Smooth muscle cell (in vitro differentiated cells): ENCODE results near the gene FGR. TPM values are rescaled to one million over a fixed set of nuclear protein-coding genes. Genes with fewer than 3 reads are reported as not detected.

ENCODE experiments used
- DNase-seq: peaks from one replicate; lab custom pipeline; 2025; ENCODE audit not compliant: unreplicated experiment; lab: John Stamatoyannopoulos, UW
- H2AFZ ChIP-seq: fragments of 200-600 bp; sonication (generic); 2 replicates; pipeline ENCODE4 v1.6.0; 2016; ENCODE audit warnings: antibody characterized with exemption, low read depth, mild to moderate bottlenecking
- H3F3A ChIP-seq: fragments of 200-600 bp; sonication (generic); 2 replicates; pipeline ENCODE4 v1.6.0; 2017; ENCODE audit warnings: antibody characterized with exemption, low read depth
- H3K27ac ChIP-seq: fragments of 200-600 bp; sonication (generic); 2 replicates; pipeline ENCODE4 v1.5.1; 2016; ENCODE audit warnings: low read depth, mild to moderate bottlenecking
- H3K27me3 ChIP-seq: fragments of 200-600 bp; sonication (generic); 2 replicates; pipeline ENCODE4 v1.6.1; 2016; ENCODE audit warnings: low read depth, mild to moderate bottlenecking
- H3K36me3 ChIP-seq: fragments of 200-600 bp; sonication (generic); 2 replicates; pipeline ENCODE4 v1.5.1; 2016; ENCODE audit warnings: low read depth
- H3K4me1 ChIP-seq: fragments of 200-600 bp; sonication (generic); 2 replicates; pipeline ENCODE4 v1.5.1; 2016; ENCODE audit warnings: low read depth
- H3K4me2 ChIP-seq: fragments of 200-600 bp; sonication (generic); 2 replicates; pipeline ENCODE4 v1.6.0; 2016; ENCODE audit warnings: mild to moderate bottlenecking
- H3K4me3 ChIP-seq: fragments of 200-600 bp; sonication (generic); 2 replicates; pipeline ENCODE4 v1.5.1; 2016; ENCODE audit warnings: mild to moderate bottlenecking
- H3K79me2 ChIP-seq: fragments of 200-600 bp; sonication (generic); 2 replicates; pipeline ENCODE4 v1.6.0; 2016; ENCODE audit warnings: low read depth, mild to moderate bottlenecking
- H3K9ac ChIP-seq: fragments of 200-600 bp; sonication (generic); 2 replicates; pipeline ENCODE4 v1.6.0; 2016; ENCODE audit warnings: low read depth
- H3K9me3 ChIP-seq: fragments of 200-600 bp; sonication (generic); replicated peaks from 2 replicates; pipeline ENCODE4 v1.5.1; 2016; ENCODE audit warnings: low read depth
- H4K20me1 ChIP-seq: fragments of 200-600 bp; sonication (generic); 2 replicates; pipeline ENCODE4 v1.6.0; 2016; ENCODE audit warnings: low read depth
- CTCF ChIP-seq: fragments of 200-600 bp; sonication (generic); IDR thresholded peaks from 2 replicates; pipeline ENCODE4 v1.5.1; 2017; ENCODE audit warnings: borderline replicate concordance, mild to moderate bottlenecking, antibody characterized with exemption; ENCODE audit not compliant: insufficient read depth, poor library complexity, severe bottlenecking
- WGBS: methylation state at CpG from one replicate; pipeline ENCODE4 v1.1.7; 2016; ENCODE audit warnings: low lambda C conversion rate; 5-methylcytosine and 5-hydroxymethylcytosine counted together
- polyA plus RNA-seq: library from polyadenylated mRNA; unstranded; fragments of >200 nt; fragmentation: Nextera tagmentation; extraction: Ambion mirVana; gene quantifications from 2 replicates; pipeline ENCODE4 v1.2.1, GENCODE V29; 2016
- total RNA-seq: library from RNA; depleted of rRNA; stranded (reverse); fragments of >200 nt; gene quantifications from 2 replicates; pipeline ENCODE4 v1.2.3, GENCODE V29; 2014

The FGR gene
- total and polyA plus RNA-seq, 2 experiments from 2014 or later = 0.10 to 1.3 TPM

GRCh38 chr1:27583479-27583878 lies 51.5 kb downstream of the FGR start:
- Histone ChIP-seq H3K9ac (no peak overlapping the region), H3K79me2 (peaks cover 100% of the 10 kb centered on the region), H4K20me1 (peaks cover 100% of the 10 kb centered on the region), H2AFZ (no peak overlapping the region), H3K27ac (no peak overlapping the region), H3K4me2 (no peak overlapping the region), H3F3A (peaks cover 3% of the 10 kb centered on the region), H3K4me1 (no peaks in the 10 kb centered on the region), H3K27me3 (no peaks in the 10 kb centered on the region), H3K4me3 (no peak overlapping the region), H3K9me3 (no peaks in the 10 kb centered on the region), H3K36me3 (no peaks in the 10 kb centered on the region)
- no peak for TF ChIP-seq CTCF
- WGBS = 71% methylated on average over 3 of the region's 3 CpGs
- no peak for DNase-seq

GRCh38 chr1:27581823-27582243 lies 53.2 kb downstream of the FGR start:
- H3K36me3 ChIP-seq = no peaks in the 10 kb centered on the region
- H4K20me1 ChIP-seq = peaks cover 100% of the 10 kb centered on the region
- no peaks in the 10 kb centered on the region for H3K27me3 ChIP-seq
- no peak overlapping the region for H3K4me2 ChIP-seq
- peak overlapping the region; percentile 10 for H3K27ac ChIP-seq
- no peak overlapping the region for H3K4me3 ChIP-seq
- H3K79me2 ChIP-seq = peaks cover 100% of the 10 kb centered on the region
- TF ChIP-seq CTCF = no peak
- 68% methylated on average over 6 of the region's 6 CpGs for WGBS
- no peak overlapping the region for H2AFZ ChIP-seq
- no peaks in the 10 kb centered on the region for H3K9me3 ChIP-seq
- H3K4me1 ChIP-seq = peaks cover 9% of the 10 kb centered on the region
- no peak for DNase-seq
- peaks cover 14% of the 10 kb centered on the region for H3F3A ChIP-seq
- H3K9ac ChIP-seq = no peak overlapping the region

- Histone ChIP-seq H3F3A (peaks cover 34% of the 10 kb centered on the region), H3K36me3 (no peaks in the 10 kb centered on the region), H3K27ac (peak overlapping the region; percentile 30), H3K9ac (no peak overlapping the region), H2AFZ (no peak overlapping the region), H3K4me1 (peaks cover 43% of the 10 kb centered on the region), H3K4me2 (no peak overlapping the region), H3K9me3 (no peaks in the 10 kb centered on the region), H3K79me2 (peaks cover 94% of the 10 kb centered on the region), H3K4me3 (no peak overlapping the region), H3K27me3 (no peaks in the 10 kb centered on the region), H4K20me1 (peaks cover 100% of the 10 kb centered on the region)
- 69% methylated on average over 4 of the region's 4 CpGs for WGBS
- no peak for TF ChIP-seq CTCF
- no peak for DNase-seq
Measured at GRCh38 chr1:27577504-27578188, 57.3 kb downstream of the FGR start.

GRCh38 chr1:27576806-27577227 lies 58.2 kb downstream of the FGR start:
- Histone ChIP-seq H3K27me3 (no peaks in the 10 kb centered on the region), H2AFZ (no peak overlapping the region), H3K9ac (no peak overlapping the region), H3K4me3 (no peak overlapping the region), H3K36me3 (no peaks in the 10 kb centered on the region), H3K4me1 (peaks cover 51% of the 10 kb centered on the region), H3K79me2 (peaks cover 94% of the 10 kb centered on the region), H3K4me2 (no peak overlapping the region), H3K27ac (peak overlapping the region; percentile 56), H3K9me3 (no peaks in the 10 kb centered on the region), H3F3A (peaks cover 37% of the 10 kb centered on the region), H4K20me1 (peaks cover 100% of the 10 kb centered on the region)
- TF ChIP-seq CTCF = no peak
- DNase-seq = no peak
- WGBS = 79% methylated on average over 7 of the region's 7 CpGs
